HepG2 (cell line): ENCODE results near the gene STK32C. TPM values are rescaled to one million over a fixed set of nuclear protein-coding genes. Genes with fewer than 3 reads are reported as not detected.

Experiments
- ATAC-seq: fragments of 200-7000 bp; cut with Tn5 transposase; 3 replicates; pipeline ENCODE4 v1.9.1; 2020; ENCODE audit warnings: mild to moderate bottlenecking, moderate library complexity
- BruUV-seq: library from RNA; stranded (reverse); fragments of 400-500 nt; replicated peaks from 2 replicates; lab custom pipeline; 2021; lab: Mats Ljungman, UMichigan
- CTCF ChIA-PET: fragments of 300-600 bp; formaldehyde crosslinking; extraction: SDS; loops from one replicate; lab custom pipeline; 2021; ENCODE audit warnings: low total read pairs, inconsistent platforms, low intra/inter-chr PET ratio; lab: Yijun Ruan, JAX
- POLR2A ChIA-PET: fragments of 350-600 bp; sonication (Branson Sonifier 250); formaldehyde crosslinking; loops from one replicate; lab custom pipeline; 2020; ENCODE audit warnings: antibody characterized with exemption, inconsistent platforms; lab: Yijun Ruan, JAX
- DNase-seq: peaks from one replicate; pipeline ENCODE4 v3.0.0-alpha.2; 2015; ENCODE audit warnings: low spot score
- FAIRE-seq: peaks from 3 replicates; lab custom pipeline; 2011; peaks lifted over from hg19 to GRCh38; lab: Jason Lieb, UNC
- H2AFZ ChIP-seq: one replicate; pipeline ENCODE4 v1.6.1; 2011; ENCODE audit warnings: low read length, inconsistent platforms
- H3K27ac ChIP-seq: fragments of 300-600 bp; 3 replicates; pipeline ENCODE4 v1.8.0; 2011; ENCODE audit warnings: mixed run types, mild to moderate bottlenecking, mixed read lengths, low read length, inconsistent platforms; ENCODE audit not compliant: insufficient read depth; ENCODE audit errors: extremely low read length
- H3K27me3 ChIP-seq, 2 experiments: fragments of 200-600 bp in 1 of 2; 2 replicates in 1 of 2; 3 replicates in 1 of 2; pipeline versions ENCODE4 v1.6.0 to v1.8.0; 2011; ENCODE audit warnings: low read length in 2 of 2, mild to moderate bottlenecking in 2 of 2, moderate library complexity in 2 of 2, inconsistent platforms in 1 of 2; ENCODE audit not compliant: insufficient read depth in 2 of 2, control insufficient read depth in 1 of 2
- H3K36me3 ChIP-seq, 2 experiments: fragments of 200-600 bp in 1 of 2; replicated peaks in 1 of 2; 2 replicates in 1 of 2; 3 replicates in 1 of 2; pipeline versions ENCODE4 v1.5.1 to v1.8.0; 2011; ENCODE audit warnings: low read length in 2 of 2, inconsistent platforms in 1 of 2; ENCODE audit not compliant: insufficient read depth in 2 of 2, control insufficient read depth in 1 of 2
- H3K4me1 ChIP-seq: 2 replicates; pipeline ENCODE4 v1.5.1; 2012; ENCODE audit warnings: low read length, inconsistent platforms; ENCODE audit not compliant: insufficient read depth
- H3K4me2 ChIP-seq: 2 replicates; pipeline ENCODE4 v1.6.0; 2011; ENCODE audit warnings: low read depth, low read length, inconsistent platforms
- H3K4me3 ChIP-seq, 3 experiments: fragments of 200-600 bp in 1 of 3; sonication (generic), shearing (Covaris generic) in 1 of 3; replicated peaks in 1 of 3; 2 replicates each; pipeline ENCODE4 v1.5.1; 2011 to 2016; ENCODE audit warnings: low read length in 3 of 3, inconsistent platforms in 2 of 3, low read depth in 2 of 3, mild to moderate bottlenecking in 2 of 3, control low read depth in 1 of 3, mixed read lengths in 1 of 3; ENCODE audit not compliant: insufficient read depth in 1 of 3
- H3K79me2 ChIP-seq: one replicate; pipeline ENCODE4 v1.6.1; 2011; ENCODE audit warnings: low read length, inconsistent platforms; ENCODE audit not compliant: insufficient read depth
- H3K9ac ChIP-seq: 2 replicates; pipeline ENCODE4 v1.6.0; 2011; ENCODE audit warnings: mild to moderate bottlenecking, low read depth, low read length, inconsistent platforms; ENCODE audit not compliant: insufficient read depth
- H3K9me3 ChIP-seq: 2 replicates; pipeline ENCODE4 v1.5.1; 2012; ENCODE audit warnings: mild to moderate bottlenecking, low read length
- H4K20me1 ChIP-seq: 2 replicates; pipeline ENCODE4 v1.6.0; 2011; ENCODE audit warnings: inconsistent platforms, mild to moderate bottlenecking, low read length, moderate library complexity; ENCODE audit not compliant: insufficient read depth
- DMTF1 ChIP-seq: sonication (generic); formaldehyde crosslinking; IDR thresholded peaks from 2 replicates; pipeline ENCODE4 v1.4.0; 2020; ENCODE audit warnings: mild to moderate bottlenecking, missing genetic modification reagents
- FOXA3 ChIP-seq: IDR thresholded peaks from 2 replicates; pipeline ENCODE4 v1.6.1; 2016; ENCODE audit warnings: missing genetic modification reagents, missing compliant biosample characterization
- FOXC1 ChIP-seq: sonication (generic); formaldehyde crosslinking; IDR thresholded peaks from 2 replicates; pipeline ENCODE4 v1.8.0; 2022; ENCODE audit warnings: mild to moderate bottlenecking, missing genetic modification reagents, borderline replicate concordance
- JDP2 ChIP-seq: sonication (generic); formaldehyde crosslinking; IDR thresholded peaks from 2 replicates; pipeline ENCODE4 v1.8.1; 2022; ENCODE audit warnings: missing genetic modification reagents, borderline replicate concordance
- MIXL1 ChIP-seq: IDR thresholded peaks from 2 replicates; pipeline ENCODE4 v1.6.1; 2016
- MXI1 ChIP-seq: IDR thresholded peaks from 3 replicates; pipeline ENCODE4 v1.6.1; 2012; ENCODE audit warnings: low read depth, low read length, inconsistent platforms, borderline replicate concordance
- NFKB2 ChIP-seq: sonication (generic); formaldehyde crosslinking; IDR thresholded peaks from 2 replicates; pipeline ENCODE4 v1.4.0; 2020; ENCODE audit warnings: missing genetic modification reagents, borderline replicate concordance
- PATZ1 ChIP-seq: sonication (generic); formaldehyde crosslinking; IDR thresholded peaks from 2 replicates; pipeline ENCODE4 v1.4.0; 2020; ENCODE audit warnings: missing genetic modification reagents
- ZBTB34 ChIP-seq: sonication (generic); formaldehyde crosslinking; IDR thresholded peaks from 2 replicates; pipeline ENCODE4 v1.8.0; 2022; ENCODE audit warnings: mild to moderate bottlenecking, missing genetic modification reagents
- ZFP91 ChIP-seq: sonication (generic); formaldehyde crosslinking; IDR thresholded peaks from 2 replicates; pipeline ENCODE4 v1.9.0; 2022; ENCODE audit warnings: missing genetic modification reagents, mild to moderate bottlenecking, borderline replicate concordance
- ZNF235 ChIP-seq: sonication (generic); formaldehyde crosslinking; IDR thresholded peaks from 2 replicates; pipeline ENCODE4 v1.8.1; 2023; ENCODE audit warnings: mild to moderate bottlenecking, missing genetic modification reagents, borderline replicate concordance
- ZNF639 ChIP-seq: conservative IDR thresholded peaks from 2 replicates; pipeline ENCODE4 v1.6.1; 2018; ENCODE audit warnings: missing genetic modification reagents
- WGBS: methylation state at CpG from one replicate; pipeline ENCODE4 v1.1.6; 2017; ENCODE audit warnings: low lambda C conversion rate; 5-methylcytosine and 5-hydroxymethylcytosine counted together
- in situ Hi-C: cut with HindIII; loops from 2 replicates; pipeline ENCODE4 v1.10.0; 2017; ENCODE audit warnings: low pct_unique_long_range_greater_than_20kb; ENCODE audit not compliant: extremely low pct_ligation_motif_present
- intact Hi-C: fragments of 100-400 bp; cut with micrococcal nuclease; formaldehyde crosslinking; loops from one replicate; pipeline ENCODE4 v1.10.0; 2022; ENCODE audit not compliant: unreplicated experiment
- polyA plus RNA-seq, 8 experiments: library from polyadenylated mRNA; depleted of rRNA in 3 of 8; stranded (reverse) in 7 of 8; unstranded in 1 of 8; fragments of >200 nt; fragmentation: Illumina TruSeq in 4 of 8; extraction: Trizol in 4 of 8; gene quantifications; 2 replicates each; pipeline versions ENCODE4 v1.2.1 to v1.2.3, GENCODE V29; 2011 to 2016; ENCODE audit warnings: low read depth in 4 of 8, missing spikeins in 1 of 8, mixed read lengths in 1 of 8; ENCODE audit not compliant: insufficient read depth in 1 of 8
- total RNA-seq, 5 experiments: library from RNA; depleted of rRNA; stranded (reverse); fragments of >200 nt; fragmentation: Illumina TruSeq; extraction: Trizol; gene quantifications; 2 replicates each; pipeline ENCODE4 v1.2.3, GENCODE V29; 2016; ENCODE audit warnings: low read depth in 1 of 5

STK32C gene
- total and polyA plus RNA-seq, 2 of the 13 experiments (the other 11 are each of a cell fraction or from before 2014, with no cell fraction given): 10.9 to 19.4 TPM

- H4K20me1 ChIP-seq: no peaks in the 10 kb centered on the region
- intact Hi-C loops (no loop called here), in situ Hi-C loops (no loop called here)
- no peak overlapping the region for H3K9ac ChIP-seq
- no TSS peak for BruUV-seq
- FAIRE-seq (no peak), DNase-seq (peak; percentile 74), ATAC-seq (peak; percentile 63)
- H3K4me2 ChIP-seq: peak overlapping the region; percentile 60
- peaks cover 0 to 12% of the 10 kb centered on the region in 2 experiments; a peak in 2 of 5 replicates for H3K27me3 ChIP-seq
- WGBS: 27% methylated on average over 12 of the region's 18 CpGs
- ChIA-PET POLR2A (interaction anchor here (0.6 kb wide), 1 partner anchor 8 kb away, joined by 3 read pairs; no protein-coding TSS in a partner anchor), CTCF (interaction anchor here (1.1 kb wide), 1 partner anchor 88 kb away, joined by 3 read pairs; no protein-coding TSS in a partner anchor)
- H2AFZ ChIP-seq: no peak overlapping the region
- H3K4me1 ChIP-seq: peaks cover 58% of the 10 kb centered on the region
- H3K27ac ChIP-seq: no peak overlapping the region
- H3K36me3 ChIP-seq: no peaks in the 10 kb centered on the region
- H3K9me3 ChIP-seq: no peaks in the 10 kb centered on the region
- H3K79me2 ChIP-seq: no peaks in the 10 kb centered on the region
- peak overlapping the region in 1 of 3 experiments; percentile 5; a peak in 2 of 6 replicates for H3K4me3 ChIP-seq
- TF ChIP-seq MXI1 (peak; percentile 94; the same call in 2 of the 3 replicates), FOXC1 (CRISPR knock-in tag) (no peak), ZNF639 (CRISPR knock-in tag) (no peak), NFKB2 (CRISPR knock-in tag) (no peak), FOXA3 (CRISPR knock-in tag) (peak; percentile 79), ZNF235 (CRISPR knock-in tag) (no peak), DMTF1 (CRISPR knock-in tag) (no peak), PATZ1 (CRISPR knock-in tag) (peak; percentile 39; the same call in 1 of the 2 replicates), MIXL1 (CRISPR knock-in tag) (no peak), ZBTB34 (CRISPR knock-in tag) (no peak), JDP2 (CRISPR knock-in tag) (no peak), ZFP91 (CRISPR knock-in tag) (peak; percentile 43; the same call in 1 of the 2 replicates)
These were observed 3.7 kb upstream of the STK32C start for GRCh38 chr10:132311338-132311939.
